H9 (cell line): Measurements from ENCODE around the gene NPAS3. TPM values are rescaled to one million over a fixed set of nuclear protein-coding genes. Genes with fewer than 3 reads are reported as not detected.

Experiments used
- DNase-seq: peaks from one replicate; pipeline ENCODE4 v3.0.0-alpha.2; 2017
- H2AFZ ChIP-seq: one replicate; pipeline ENCODE4 v1.6.1; 2013; ENCODE audit warnings: mild to moderate bottlenecking, low read length, control low read depth, moderate library complexity
- H2AK5ac ChIP-seq: 2 replicates; pipeline ENCODE4 v1.6.1; 2013; ENCODE audit warnings: low read length, control low read depth, mixed read lengths; ENCODE audit not compliant: insufficient read length
- H2BK120ac ChIP-seq: one replicate; pipeline ENCODE4 v1.6.1; 2013; ENCODE audit warnings: low read depth, mild to moderate bottlenecking, low read length, control low read depth, inconsistent platforms; ENCODE audit not compliant: poor library complexity, severe bottlenecking
- H2BK12ac ChIP-seq: 2 replicates; pipeline ENCODE4 v1.6.1; 2013; ENCODE audit warnings: low read length, control low read depth, mixed read lengths, low read depth; ENCODE audit not compliant: insufficient read length
- H2BK15ac ChIP-seq: 2 replicates; pipeline ENCODE4 v1.6.1; 2013; ENCODE audit warnings: low read depth, low read length, control low read depth
- H2BK20ac ChIP-seq: one replicate; pipeline ENCODE4 v1.6.1; 2013; ENCODE audit warnings: low read depth, mild to moderate bottlenecking, low read length, control low read depth, inconsistent platforms; ENCODE audit not compliant: poor library complexity, severe bottlenecking
- H2BK5ac ChIP-seq: 2 replicates; pipeline ENCODE4 v1.6.1; 2013; ENCODE audit warnings: low read length, control low read depth, mixed read lengths; ENCODE audit not compliant: insufficient read length
- H3K14ac ChIP-seq: 2 replicates; pipeline ENCODE4 v1.6.1; 2013; ENCODE audit warnings: low read length, control low read depth; ENCODE audit not compliant: insufficient read depth
- H3K18ac ChIP-seq: 2 replicates; pipeline ENCODE4 v1.6.1; 2013; ENCODE audit warnings: low read depth, mild to moderate bottlenecking, mixed read lengths, low read length, control low read depth; ENCODE audit not compliant: insufficient read length
- H3K23ac ChIP-seq: 2 replicates; pipeline ENCODE4 v1.6.1; 2013; ENCODE audit warnings: low read length, control low read depth, mixed read lengths, low read depth; ENCODE audit not compliant: insufficient read length
- H3K23me2 ChIP-seq: 2 replicates; pipeline ENCODE4 v1.6.1; 2013; ENCODE audit warnings: low read depth, mild to moderate bottlenecking, mixed read lengths, low read length, control low read depth; ENCODE audit not compliant: insufficient read length, poor library complexity, severe bottlenecking
- H3K27ac ChIP-seq: 2 replicates; pipeline ENCODE4 v1.5.1; 2013; ENCODE audit warnings: low read length, control low read depth, mixed read lengths, low read depth; ENCODE audit not compliant: insufficient read length
- H3K27me3 ChIP-seq: 2 replicates; pipeline ENCODE4 v1.6.1; 2013; ENCODE audit warnings: low read length, control low read depth, inconsistent platforms; ENCODE audit not compliant: insufficient read depth
- H3K4ac ChIP-seq: 2 replicates; pipeline ENCODE4 v1.6.1; 2013; ENCODE audit warnings: low read depth, mild to moderate bottlenecking, control low read depth, inconsistent platforms, low read length, moderate library complexity
- H3K4me1 ChIP-seq: 2 replicates; pipeline ENCODE4 v1.6.1; 2013; ENCODE audit warnings: low read length, control low read depth, inconsistent platforms; ENCODE audit not compliant: insufficient read depth
- H3K4me2 ChIP-seq: 2 replicates; pipeline ENCODE4 v1.6.1; 2013; ENCODE audit warnings: low read length, control low read depth, mixed read lengths; ENCODE audit not compliant: insufficient read length, insufficient read depth
- H3K56ac ChIP-seq: 2 replicates; pipeline ENCODE4 v1.6.1; 2013; ENCODE audit warnings: low read depth, mild to moderate bottlenecking, mixed read lengths, low read length, control low read depth; ENCODE audit not compliant: insufficient read length
- H3K79me1 ChIP-seq: 2 replicates; pipeline ENCODE4 v1.6.1; 2013; ENCODE audit warnings: low read depth, mild to moderate bottlenecking, moderate library complexity, low read length, control low read depth, inconsistent platforms; ENCODE audit not compliant: insufficient read depth, poor library complexity, severe bottlenecking
- H3K79me2 ChIP-seq: 2 replicates; pipeline ENCODE4 v1.6.1; 2013; ENCODE audit warnings: low read length, control low read depth, inconsistent platforms; ENCODE audit not compliant: insufficient read depth
- H3K9ac ChIP-seq: 2 replicates; pipeline ENCODE4 v1.6.1; 2013; ENCODE audit warnings: low read length, control low read depth, mixed read lengths; ENCODE audit not compliant: insufficient read length; ENCODE audit errors: extremely low read depth
- H3K9me3 ChIP-seq: one replicate; pipeline ENCODE4 v1.6.1; 2013; ENCODE audit warnings: low read depth, low read length, inconsistent platforms; ENCODE audit not compliant: control insufficient read depth
- H3T11ph ChIP-seq: one replicate; pipeline ENCODE4 v1.6.1; 2013; ENCODE audit warnings: mild to moderate bottlenecking, low read length, control low read depth, inconsistent platforms
- H4K20me1 ChIP-seq: one replicate; pipeline ENCODE4 v1.6.1; 2013; ENCODE audit not compliant: control insufficient read depth, insufficient read length, insufficient read depth
- H4K5ac ChIP-seq: 2 replicates; pipeline ENCODE4 v1.6.1; 2013; ENCODE audit warnings: low read depth, mild to moderate bottlenecking, mixed read lengths, low read length, control low read depth; ENCODE audit not compliant: insufficient read length
- H4K8ac ChIP-seq: replicated peaks from 2 replicates; pipeline ENCODE4 v1.6.1; 2013; ENCODE audit warnings: low read length, control low read depth, mixed read lengths, low read depth; ENCODE audit not compliant: insufficient read length
- H4K91ac ChIP-seq: 2 replicates; pipeline ENCODE4 v1.6.1; 2013; ENCODE audit warnings: low read depth, mild to moderate bottlenecking, moderate library complexity, mixed read lengths, low read length, control low read depth; ENCODE audit not compliant: insufficient read length
- H3K27ac Mint-ChIP-seq, 3 experiments: 2 replicates in 2 of 3; 3 replicates in 1 of 3; pipeline ENCODE4 v1.8.0; 2020 to 2021; ENCODE audit warnings: mixed read lengths in 3 of 3, mild to moderate bottlenecking in 1 of 3, moderate library complexity in 1 of 3
- H3K27me3 Mint-ChIP-seq: 2 replicates; pipeline ENCODE4 v1.8.0; 2021; ENCODE audit warnings: low read depth, mild to moderate bottlenecking, moderate library complexity, mixed read lengths
- H3K36me3 Mint-ChIP-seq, 3 experiments: 2 replicates in 2 of 3; 3 replicates in 1 of 3; pipeline ENCODE4 v1.8.0; 2020 to 2021; ENCODE audit warnings: low read depth in 3 of 3, mixed read lengths in 3 of 3; ENCODE audit not compliant: insufficient read depth in 1 of 3
- H3K4me1 Mint-ChIP-seq, 2 experiments: 2 replicates each; pipeline ENCODE4 v1.8.0; 2020; ENCODE audit warnings: mixed read lengths in 2 of 2
- H3K4me3 Mint-ChIP-seq, 2 experiments: 2 replicates in 1 of 2; 3 replicates in 1 of 2; pipeline ENCODE4 v1.8.0; 2020 to 2021; ENCODE audit warnings: mild to moderate bottlenecking in 2 of 2, mixed read lengths in 2 of 2, moderate library complexity in 1 of 2
- H3K9me3 Mint-ChIP-seq, 2 experiments: 2 replicates in 1 of 2; 3 replicates in 1 of 2; pipeline ENCODE4 v1.8.0; 2020; ENCODE audit warnings: mild to moderate bottlenecking in 2 of 2, mixed read lengths in 2 of 2, moderate library complexity in 1 of 2
- WGBS: extraction: QIAGEN DNeasy Blood & Tissue Kit; methylation state at CpG from one replicate; pipeline ENCODE4 v1.1.7; 2013; ENCODE audit warnings: missing lambda C conversion rate, low lambda C conversion rate, mixed read lengths; ENCODE audit not compliant: insufficient read length; ENCODE audit errors: extremely low coverage; 5-methylcytosine and 5-hydroxymethylcytosine counted together
- total RNA-seq: library from RNA; stranded (reverse); gene quantifications from 2 replicates; pipeline ENCODE4 v1.2.1, GENCODE V29; 2021
- TF ChIP-seq, protein P1 (sequence below): fragments of 200-600 bp; sonication (generic); conservative IDR thresholded peaks from 3 replicates; pipeline ENCODE4 v1.8.0; 2021; ENCODE audit warnings: antibody characterized with exemption, mild to moderate bottlenecking

NPAS3 gene
- total RNA-seq, 1 experiment from 2014 or later: 0.17 TPM

DNA sequence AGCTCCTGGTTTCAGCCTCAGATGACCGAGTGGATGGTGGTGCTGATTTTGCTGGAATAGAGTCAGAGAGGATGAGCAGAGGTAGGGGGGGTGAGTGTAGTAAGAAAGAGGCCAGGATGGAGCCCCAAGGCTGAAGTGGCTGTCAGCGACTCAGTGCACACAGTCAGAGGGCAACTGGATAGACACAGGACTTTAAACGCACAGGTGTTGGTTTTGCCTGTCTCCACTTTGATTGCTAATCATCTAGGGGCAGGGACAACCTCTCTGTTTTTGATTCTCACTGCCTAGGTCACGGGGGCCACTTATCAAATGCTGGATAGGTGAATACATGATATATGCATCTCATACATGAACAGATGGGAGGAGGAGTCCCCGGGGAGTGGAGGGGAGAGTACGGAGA is 912.7 kb downstream of the NPAS3 start:
- H3K79me2 ChIP-seq: no peaks in the 10 kb centered on the region
- no peak overlapping the region for H3K4me2 ChIP-seq
- no peak overlapping the region for H3K23ac ChIP-seq
- Mint-ChIP-seq H3K9me3 (no peaks in the 10 kb centered on the region), H3K4me1 (peaks cover 35% of the 10 kb centered on the region in 2 experiments), H3K36me3 (no peaks in the 10 kb centered on the region; a peak in 1 of 7 replicates), H3K4me3 (peak overlapping the region in 1 of 2 experiments; percentile 7; a peak in 2 of 5 replicates), H3K27ac (peak overlapping the region in 1 of 3 experiments; percentile 1; a peak in 2 of 7 replicates), H3K27me3 (no peaks in the 10 kb centered on the region; the same call in 1 of the 2 replicates)
- TF ChIP-seq, protein P1, sequence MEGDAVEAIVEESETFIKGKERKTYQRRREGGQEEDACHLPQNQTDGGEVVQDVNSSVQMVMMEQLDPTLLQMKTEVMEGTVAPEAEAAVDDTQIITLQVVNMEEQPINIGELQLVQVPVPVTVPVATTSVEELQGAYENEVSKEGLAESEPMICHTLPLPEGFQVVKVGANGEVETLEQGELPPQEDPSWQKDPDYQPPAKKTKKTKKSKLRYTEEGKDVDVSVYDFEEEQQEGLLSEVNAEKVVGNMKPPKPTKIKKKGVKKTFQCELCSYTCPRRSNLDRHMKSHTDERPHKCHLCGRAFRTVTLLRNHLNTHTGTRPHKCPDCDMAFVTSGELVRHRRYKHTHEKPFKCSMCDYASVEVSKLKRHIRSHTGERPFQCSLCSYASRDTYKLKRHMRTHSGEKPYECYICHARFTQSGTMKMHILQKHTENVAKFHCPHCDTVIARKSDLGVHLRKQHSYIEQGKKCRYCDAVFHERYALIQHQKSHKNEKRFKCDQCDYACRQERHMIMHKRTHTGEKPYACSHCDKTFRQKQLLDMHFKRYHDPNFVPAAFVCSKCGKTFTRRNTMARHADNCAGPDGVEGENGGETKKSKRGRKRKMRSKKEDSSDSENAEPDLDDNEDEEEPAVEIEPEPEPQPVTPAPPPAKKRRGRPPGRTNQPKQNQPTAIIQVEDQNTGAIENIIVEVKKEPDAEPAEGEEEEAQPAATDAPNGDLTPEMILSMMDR: no peak
- no peak overlapping the region for H3T11ph ChIP-seq
- no peaks in the 10 kb centered on the region for H3K27me3 ChIP-seq
- no peak overlapping the region for H2BK12ac ChIP-seq
- H3K4ac ChIP-seq: no peak overlapping the region
- H3K27ac ChIP-seq: no peak overlapping the region
- no peaks in the 10 kb centered on the region for H4K20me1 ChIP-seq
- H2AK5ac ChIP-seq: no peak overlapping the region
- no peak overlapping the region for H4K8ac ChIP-seq
- H3K18ac ChIP-seq: no peak overlapping the region
- H3K56ac ChIP-seq: no peak overlapping the region
- no peak overlapping the region for H3K9ac ChIP-seq
- H3K9me3 ChIP-seq: no peaks in the 10 kb centered on the region
- H2BK15ac ChIP-seq: no peak overlapping the region
- no peak overlapping the region for H2AFZ ChIP-seq
- H4K5ac ChIP-seq: no peak overlapping the region
- H4K91ac ChIP-seq: no peak overlapping the region
- no peaks in the 10 kb centered on the region for H3K79me1 ChIP-seq
- no CpG with 5 or more reads among the region's 6 CpGs for WGBS
- DNase-seq: no peak
- no peak overlapping the region for H2BK120ac ChIP-seq
- H3K23me2 ChIP-seq: no peaks in the 10 kb centered on the region
- peaks cover 2% of the 10 kb centered on the region; the same call in 1 of the 2 replicates for H3K4me1 ChIP-seq
- H2BK20ac ChIP-seq: no peak overlapping the region
- H2BK5ac ChIP-seq: no peak overlapping the region
- H3K14ac ChIP-seq: no peak overlapping the region
